Activated CD4-positive, CD25-positive, alpha-beta regulatory T cell (primary cell): ENCODE data around the gene WEE1.

ENCODE experiments used
- DNase-seq, 4 experiments: peaks; one replicate each; lab custom pipeline; 2025; lab: John Stamatoyannopoulos, UW

WEE1 gene

DNA sequence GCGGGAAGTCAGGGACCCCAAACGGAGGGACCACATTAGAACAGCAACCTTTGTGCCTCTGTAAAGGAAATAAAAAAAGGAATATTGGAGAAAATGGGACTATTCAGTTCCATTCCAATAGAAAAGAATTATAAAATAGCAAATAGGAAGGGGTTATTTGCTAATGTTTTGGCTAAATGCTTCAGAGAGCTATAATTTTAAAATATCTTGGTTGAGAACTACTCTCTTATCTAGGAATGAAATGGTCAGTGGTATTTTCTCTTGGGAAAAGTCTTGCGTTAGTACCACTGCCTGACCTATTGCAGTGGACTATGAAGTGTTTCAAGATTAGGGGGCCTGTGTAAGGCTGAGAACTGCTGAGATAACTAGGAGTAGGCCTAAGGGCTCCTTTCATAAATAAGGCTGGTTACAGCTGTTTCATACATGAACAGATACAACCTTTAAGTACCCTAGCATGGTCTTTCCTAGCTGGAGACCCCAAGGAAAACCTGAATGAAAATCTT, 6.9 kb upstream of the WEE1 start:
- DNase-seq: no peak

- no peak for DNase-seq
These were observed 6.1 kb upstream of the WEE1 start for GRCh38 chr11:9567401-9567800.

DNA sequence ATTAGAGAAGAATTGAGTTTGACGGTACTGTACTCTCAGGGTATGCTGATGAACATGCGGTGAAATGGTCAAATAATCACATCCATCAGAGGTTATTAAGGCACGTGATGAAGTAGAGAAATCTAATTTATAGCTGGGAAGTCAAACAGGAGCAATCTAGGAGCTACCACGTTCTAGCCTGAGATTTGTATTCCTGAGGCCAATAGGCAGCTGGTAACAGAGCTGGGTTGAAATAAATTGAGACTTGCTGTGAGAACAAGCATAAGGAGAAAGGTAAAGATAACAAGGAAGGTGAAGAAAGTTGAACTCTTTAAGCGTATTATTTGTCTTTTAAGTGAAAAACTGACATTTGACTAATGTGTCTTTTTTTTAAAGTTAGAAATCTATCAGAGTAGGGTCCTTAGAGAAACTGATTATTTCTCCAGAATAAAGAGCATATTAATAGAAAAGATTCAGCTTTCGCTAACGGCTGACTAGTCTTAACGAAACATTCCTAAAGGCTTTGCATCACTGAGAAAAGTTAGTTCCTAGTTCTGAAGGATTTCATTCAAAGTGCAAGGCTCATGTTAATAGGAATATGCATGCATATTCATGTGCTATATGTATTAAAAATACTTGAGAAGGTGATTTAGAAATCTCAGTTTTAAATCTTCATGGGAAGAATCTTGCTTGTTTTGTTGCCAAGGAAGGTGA, 5.2 kb upstream of the WEE1 start:
- no peak for DNase-seq

- DNase-seq: no peak
These were observed 4.4 kb upstream of the WEE1 start for GRCh38 chr11:9568854-9569587.

DNA sequence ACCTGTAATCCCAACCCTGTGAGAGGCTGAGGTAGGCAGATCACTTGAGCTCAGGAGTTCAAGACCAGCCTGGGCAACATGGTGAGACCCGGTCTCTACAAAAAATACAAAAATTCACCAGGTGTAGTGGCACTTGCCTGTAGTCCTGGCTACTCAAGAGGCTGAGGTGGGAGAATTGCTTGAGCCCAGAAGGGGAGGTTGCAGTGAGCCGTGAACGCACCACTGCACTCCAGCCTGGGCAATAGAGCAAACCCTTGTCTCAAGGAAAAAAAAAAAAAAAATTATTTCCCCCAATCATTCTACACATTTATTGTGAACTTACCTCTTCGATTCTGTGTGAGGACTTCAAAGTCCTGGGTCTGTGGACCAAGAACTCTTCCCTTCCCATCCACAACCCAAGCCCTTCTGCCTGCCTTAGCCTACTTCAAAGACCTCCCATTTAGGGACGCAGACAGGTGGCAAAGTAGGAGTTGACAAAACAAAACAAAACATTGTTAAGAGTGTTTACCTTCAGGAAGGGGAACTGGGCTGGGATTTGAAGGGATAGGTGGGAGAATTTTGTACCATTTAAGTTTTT, 3.8 kb upstream of the WEE1 start:
- no peak for DNase-seq

- DNase-seq: no peak
These were observed 3.0 kb upstream of the WEE1 start for GRCh38 chr11:9570313-9571025.

DNA sequence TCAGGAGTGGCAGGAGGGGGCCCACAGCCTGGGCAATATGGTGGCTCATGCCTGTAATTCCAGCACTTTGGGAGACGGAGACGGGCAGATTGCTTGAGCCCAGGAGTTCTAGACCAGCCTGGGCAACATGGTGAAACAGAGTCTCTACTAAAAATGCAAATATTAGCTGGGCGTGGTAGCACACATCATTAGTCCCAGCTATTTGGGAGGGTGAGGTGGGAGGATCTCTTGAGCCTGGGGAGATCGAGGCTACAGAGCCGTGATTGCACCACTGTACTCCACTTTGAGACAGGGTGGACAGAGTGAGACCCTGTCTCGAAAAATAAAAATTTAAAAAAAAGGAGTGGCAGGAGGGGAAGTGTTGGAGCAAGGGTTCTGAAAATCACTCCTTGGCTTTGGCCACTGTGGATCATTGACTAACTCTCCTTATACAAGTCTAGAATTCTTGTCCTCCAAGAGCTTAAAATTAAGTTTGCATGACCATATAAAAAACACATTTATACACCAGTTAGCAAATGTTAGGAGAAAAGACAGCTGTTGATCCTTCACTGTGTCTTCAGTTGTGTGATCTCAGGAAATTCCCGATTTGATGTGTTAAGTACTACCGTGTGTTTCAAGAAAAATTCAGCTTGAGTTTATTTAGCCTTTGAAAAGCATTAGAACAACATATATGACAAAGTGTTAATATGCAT, 2.3 kb upstream of the WEE1 start:
- DNase-seq: no peak

DNA sequence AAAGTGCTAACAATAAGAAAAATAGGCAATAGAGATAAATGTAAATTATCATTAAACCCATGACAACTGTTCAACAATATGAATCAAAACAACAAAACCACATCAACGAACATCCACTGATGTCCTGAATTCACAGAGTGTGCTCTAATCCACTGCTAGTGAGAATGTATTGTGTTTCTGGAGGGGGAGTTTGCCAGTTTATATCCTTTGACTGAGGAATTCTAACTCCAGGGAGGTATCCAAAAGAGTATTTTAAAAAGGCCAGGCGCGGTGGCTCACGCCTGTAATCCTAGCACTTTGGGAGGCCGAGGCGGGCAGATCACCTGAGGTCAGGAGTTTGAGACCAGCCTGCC, 1.7 kb upstream of the WEE1 start:
- DNase-seq: no peak

GRCh38 chr11:9573775-9574621, 528 bp downstream of the WEE1 start:
- no peak for DNase-seq

- no peak for DNase-seq
These were observed 1.3 kb downstream of the WEE1 start for GRCh38 chr11:9574622-9575259.

DNA sequence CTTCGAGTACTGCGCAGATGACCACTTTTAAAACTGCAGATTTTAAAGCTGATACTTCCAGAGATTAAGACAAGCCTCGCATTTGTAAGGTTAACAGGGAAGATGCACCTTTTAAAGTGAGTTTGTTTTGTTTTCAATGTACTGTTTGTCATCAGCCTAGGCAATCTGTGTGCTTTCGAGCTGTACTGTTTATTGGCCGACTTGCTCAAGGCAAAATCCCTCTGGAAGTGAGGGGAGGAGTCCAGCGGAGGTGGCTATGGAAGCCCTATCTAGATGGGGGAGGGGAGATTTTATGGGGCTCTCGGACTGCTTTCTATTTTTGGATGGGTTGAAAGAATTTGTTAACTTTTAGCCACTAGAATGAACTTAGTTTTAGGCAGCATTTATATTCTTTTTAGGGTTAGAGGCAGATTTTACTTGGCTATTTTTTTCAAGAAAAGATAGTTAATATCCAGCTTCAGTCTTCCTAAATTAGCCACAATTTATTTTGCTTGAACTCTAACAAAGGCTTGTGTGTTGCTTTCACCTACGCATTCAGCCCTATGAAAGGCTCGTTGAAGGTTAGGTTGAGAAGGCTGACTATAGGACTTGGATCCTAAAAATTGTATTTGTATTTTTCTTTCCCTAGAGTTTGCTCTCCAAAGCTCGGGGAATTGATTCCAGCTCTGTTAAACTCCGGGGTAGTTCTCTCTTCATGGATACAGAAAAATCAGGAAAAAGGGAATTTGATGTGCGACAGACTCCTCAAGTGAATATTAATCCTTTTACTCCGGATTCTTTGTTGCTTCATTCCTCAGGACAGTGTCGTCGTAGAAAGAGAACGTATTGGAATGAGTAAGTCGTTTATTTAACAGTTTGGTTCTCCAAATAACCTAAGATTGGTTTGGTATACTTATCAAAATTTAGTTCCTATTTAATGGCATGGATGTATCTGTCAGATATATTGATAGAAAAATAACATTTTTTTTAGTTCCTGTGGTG, 2.1 kb downstream of the WEE1 start:
- no peak for DNase-seq

DNA sequence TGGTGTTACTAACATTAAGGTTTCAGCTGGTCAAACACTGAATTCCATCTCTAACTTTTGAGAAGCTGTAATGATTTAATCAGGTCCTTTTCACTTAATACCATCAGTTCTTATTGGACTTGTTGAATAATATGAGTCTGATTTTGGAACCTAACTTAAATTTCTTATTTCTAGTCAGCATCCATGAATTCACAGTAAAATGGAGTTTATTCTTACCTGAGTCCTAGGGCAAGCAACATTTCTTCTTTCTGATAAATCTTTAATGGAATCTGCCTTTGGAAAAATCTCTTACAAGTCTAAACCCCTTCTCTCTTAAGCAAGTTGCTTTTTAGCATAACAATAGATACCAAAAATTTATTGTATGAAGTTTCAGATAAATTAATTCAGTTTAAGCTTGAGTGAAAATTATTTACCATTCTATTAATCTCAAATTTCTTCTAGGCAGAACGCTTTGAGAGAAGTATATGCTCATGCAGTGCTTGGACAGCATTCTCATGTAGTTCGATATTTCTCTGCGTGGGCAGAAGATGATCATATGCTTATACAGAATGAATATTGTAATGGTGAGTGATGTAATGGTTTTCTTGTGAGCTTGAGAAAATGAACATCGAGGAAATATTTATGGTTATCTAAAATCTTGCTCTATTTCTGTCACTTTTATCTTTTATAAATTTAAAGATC, 3.4 kb downstream of the WEE1 start:
- no peak for DNase-seq

GRCh38 chr11:9577556-9577955, 4.1 kb downstream of the WEE1 start:
- DNase-seq: no peak

GRCh38 chr11:9580894-9581293, 7.4 kb downstream of the WEE1 start:
- DNase-seq: no peak

DNA sequence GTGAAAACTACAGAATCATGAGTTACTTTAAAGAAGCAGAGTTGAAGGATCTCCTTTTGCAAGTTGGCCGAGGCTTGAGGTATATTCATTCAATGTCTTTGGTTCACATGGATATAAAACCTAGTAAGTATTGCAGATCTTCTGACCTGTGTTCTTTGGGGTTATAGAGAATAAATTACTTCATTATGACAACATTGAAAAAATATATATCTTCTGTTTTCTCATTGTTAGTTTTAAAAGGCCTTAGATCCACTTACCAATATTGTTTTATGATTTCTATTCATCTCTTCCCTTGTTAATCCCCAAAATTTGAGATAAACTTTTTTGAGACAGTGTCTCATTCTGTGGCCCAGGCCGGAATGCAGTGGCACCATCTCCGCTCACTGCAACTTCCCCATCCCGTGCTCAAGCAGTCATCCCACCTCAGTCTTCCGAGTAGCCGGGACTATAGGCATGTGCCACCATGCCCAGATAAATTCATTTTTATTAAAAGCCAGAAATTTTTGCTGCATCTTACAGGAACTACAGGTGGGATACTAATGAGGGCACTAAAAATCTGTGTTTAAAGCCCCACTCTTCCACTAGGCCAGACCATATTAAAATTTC, 8.2 kb downstream of the WEE1 start:
- DNase-seq: no peak

- no peak for DNase-seq
These were observed 17.2 kb downstream of the WEE1 start for GRCh38 chr11:9590717-9591116.

DNA sequence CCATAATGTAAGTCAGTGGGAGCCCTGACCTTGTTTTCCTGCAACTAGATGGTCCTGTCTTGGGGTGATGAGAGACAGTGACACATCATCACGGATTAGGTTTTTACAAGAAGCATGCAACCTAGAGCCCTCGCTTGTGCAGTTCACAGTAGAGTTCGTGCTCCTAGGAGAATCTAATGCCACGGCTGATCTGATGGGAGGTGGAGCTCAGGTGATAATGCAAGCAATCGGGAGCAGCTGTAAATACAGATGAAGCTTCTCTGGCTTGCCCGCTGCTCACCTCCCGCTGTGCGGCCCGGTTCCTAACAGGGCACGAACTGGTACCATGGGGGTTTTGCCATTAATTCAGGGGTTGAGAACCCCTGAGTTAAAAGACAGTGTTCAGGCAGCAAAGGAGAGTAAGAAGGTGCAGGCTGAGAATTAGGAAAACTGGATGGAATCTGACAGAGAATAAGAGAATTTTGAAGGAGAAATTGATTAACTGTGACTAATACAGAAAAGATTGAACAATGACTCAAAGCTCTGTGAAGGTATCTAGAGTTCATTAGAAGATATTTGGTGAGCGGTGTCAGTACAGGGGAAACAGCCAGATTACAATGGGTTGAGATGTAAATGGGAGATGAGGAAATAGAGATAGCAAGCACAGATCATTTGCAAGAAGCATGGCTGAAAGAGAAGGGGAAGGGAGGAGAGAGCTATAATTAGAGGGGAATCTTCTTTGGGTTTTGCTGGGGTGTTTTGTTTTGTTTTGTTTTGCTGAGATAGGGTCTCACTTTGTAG, 21.0 kb downstream of the WEE1 start:
- DNase-seq: no peak
